ENCODE measurements around the gene ABHD16A. TPM values are rescaled to one million over a fixed set of nuclear protein-coding genes. Genes with fewer than 3 reads are reported as not detected.

Gene ABHD16A
- polyA plus RNA-seq, 1 donor from 2014 or later, result 130 TPM

GRCh38 chr6:31708224-31708623 lies 5.1 kb upstream of the ABHD16A start:
- H3K4me3 ChIP-seq (ENCODE audit: low read length), result no peak overlapping the region
- H4K20me1 ChIP-seq (ENCODE audit: insufficient read depth), result no peaks in the 10 kb centered on the region
- no peaks in the 10 kb centered on the region for H3K36me3 ChIP-seq (ENCODE audit: insufficient read depth, low read length)
- no peak for TF ChIP-seq SMC3 (conservative IDR thresholded peaks at IDR 0.05; ENCODE audit: poor library complexity)
- TF ChIP-seq REST (IDR thresholded peaks at IDR 0.05; ENCODE audit: borderline replicate concordance), result no peak
- no peak for TF ChIP-seq EP300 (conservative IDR thresholded peaks at IDR 0.05; ENCODE audit: poor library complexity, severe bottlenecking)
- no peak for TF ChIP-seq TAF1 (IDR thresholded peaks at IDR 0.05; ENCODE audit: low read depth)
- no peak for TF ChIP-seq POLR2AphosphoS5 (IDR thresholded peaks at IDR 0.05)
- no peak for TF ChIP-seq EZH2 (IDR thresholded peaks at IDR 0.05; ENCODE audit: borderline replicate concordance, insufficient read depth, low read length, poor library complexity, severe bottlenecking)
- TF ChIP-seq, protein P1, sequence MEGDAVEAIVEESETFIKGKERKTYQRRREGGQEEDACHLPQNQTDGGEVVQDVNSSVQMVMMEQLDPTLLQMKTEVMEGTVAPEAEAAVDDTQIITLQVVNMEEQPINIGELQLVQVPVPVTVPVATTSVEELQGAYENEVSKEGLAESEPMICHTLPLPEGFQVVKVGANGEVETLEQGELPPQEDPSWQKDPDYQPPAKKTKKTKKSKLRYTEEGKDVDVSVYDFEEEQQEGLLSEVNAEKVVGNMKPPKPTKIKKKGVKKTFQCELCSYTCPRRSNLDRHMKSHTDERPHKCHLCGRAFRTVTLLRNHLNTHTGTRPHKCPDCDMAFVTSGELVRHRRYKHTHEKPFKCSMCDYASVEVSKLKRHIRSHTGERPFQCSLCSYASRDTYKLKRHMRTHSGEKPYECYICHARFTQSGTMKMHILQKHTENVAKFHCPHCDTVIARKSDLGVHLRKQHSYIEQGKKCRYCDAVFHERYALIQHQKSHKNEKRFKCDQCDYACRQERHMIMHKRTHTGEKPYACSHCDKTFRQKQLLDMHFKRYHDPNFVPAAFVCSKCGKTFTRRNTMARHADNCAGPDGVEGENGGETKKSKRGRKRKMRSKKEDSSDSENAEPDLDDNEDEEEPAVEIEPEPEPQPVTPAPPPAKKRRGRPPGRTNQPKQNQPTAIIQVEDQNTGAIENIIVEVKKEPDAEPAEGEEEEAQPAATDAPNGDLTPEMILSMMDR (IDR thresholded peaks at IDR 0.05; ENCODE audit: poor library complexity, severe bottlenecking), result no peak
- H3K27me3 ChIP-seq (ENCODE audit: insufficient read depth, low read depth, low read length), result no peaks in the 10 kb centered on the region
- no peaks in the 10 kb centered on the region for H3K79me2 ChIP-seq (replicated peaks; ENCODE audit: insufficient read depth, low read length)
- no peaks in the 10 kb centered on the region for H3K9me2 ChIP-seq (ENCODE audit: insufficient read depth, low read length)
- no peaks in the 10 kb centered on the region for H3F3A ChIP-seq (ENCODE audit: insufficient read depth, low read length, poor library complexity, severe bottlenecking)
- H3K27ac ChIP-seq (ENCODE audit: low read length), result no peak overlapping the region
- no peak overlapping the region for H3K4me2 ChIP-seq (ENCODE audit: low read length)
- H3K9ac ChIP-seq (ENCODE audit: low read length), result no peak overlapping the region
- H3K9me3 ChIP-seq (ENCODE audit: low read length), result no peaks in the 10 kb centered on the region
- H2AFZ ChIP-seq (ENCODE audit: low read depth, low read length), result no peak overlapping the region

DNA sequence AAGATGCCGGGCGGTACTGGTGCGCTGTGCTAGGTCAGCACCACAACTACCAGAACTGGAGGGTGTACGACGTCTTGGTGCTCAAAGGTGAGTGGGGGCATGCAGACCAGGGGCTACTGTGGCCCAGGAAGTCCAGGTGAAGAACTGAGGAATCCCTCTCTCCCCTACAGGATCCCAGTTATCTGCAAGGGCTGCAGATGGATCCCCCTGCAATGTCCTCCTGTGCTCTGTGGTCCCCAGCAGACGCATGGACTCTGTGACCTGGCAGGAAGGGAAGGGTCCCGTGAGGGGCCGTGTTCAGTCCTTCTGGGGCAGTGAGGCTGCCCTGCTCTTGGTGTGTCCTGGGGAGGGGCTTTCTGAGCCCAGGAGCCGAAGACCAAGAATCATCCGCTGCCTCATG lies 4.6 kb upstream of the ABHD16A start:
- Histone ChIP-seq H2AFZ (ENCODE audit: low read depth, low read length) (no peak overlapping the region), H3K27ac (ENCODE audit: low read length) (no peak overlapping the region), H3K9me2 (ENCODE audit: insufficient read depth, low read length) (no peaks in the 10 kb centered on the region), H3K9me3 (ENCODE audit: low read length) (no peaks in the 10 kb centered on the region), H3K27me3 (ENCODE audit: insufficient read depth, low read depth, low read length) (no peaks in the 10 kb centered on the region), H3F3A (ENCODE audit: insufficient read depth, low read length, poor library complexity, severe bottlenecking) (no peaks in the 10 kb centered on the region), H3K4me2 (ENCODE audit: low read length) (no peak overlapping the region), H3K9ac (ENCODE audit: low read length) (no peak overlapping the region), H4K20me1 (ENCODE audit: insufficient read depth) (no peaks in the 10 kb centered on the region), H3K79me2 (replicated peaks; ENCODE audit: insufficient read depth, low read length) (peaks cover 1% of the 10 kb centered on the region), H3K4me3 (ENCODE audit: low read length) (no peak overlapping the region), H3K36me3 (ENCODE audit: insufficient read depth, low read length) (no peaks in the 10 kb centered on the region)
- TF ChIP-seq RAD21 (conservative IDR thresholded peaks at IDR 0.05) (no peak), REST (IDR thresholded peaks at IDR 0.05; ENCODE audit: borderline replicate concordance) (no peak), EP300 (conservative IDR thresholded peaks at IDR 0.05; ENCODE audit: poor library complexity, severe bottlenecking) (no peak), TAF1 (IDR thresholded peaks at IDR 0.05; ENCODE audit: low read depth) (no peak), SMC3 (conservative IDR thresholded peaks at IDR 0.05; ENCODE audit: poor library complexity) (no peak), EZH2 (IDR thresholded peaks at IDR 0.05; ENCODE audit: borderline replicate concordance, insufficient read depth, low read length, poor library complexity, severe bottlenecking) (no peak)
- TF ChIP-seq, protein P1 (IDR thresholded peaks at IDR 0.05; ENCODE audit: poor library complexity, severe bottlenecking), result no peak

Data from neural cell (in vitro differentiated cells).